ENCODE measurements around the gene PRUNE2.
A peak's percentile ranks its signal among the peaks of the same experiment; 100 is the strongest.

PRUNE2 gene

DNA sequence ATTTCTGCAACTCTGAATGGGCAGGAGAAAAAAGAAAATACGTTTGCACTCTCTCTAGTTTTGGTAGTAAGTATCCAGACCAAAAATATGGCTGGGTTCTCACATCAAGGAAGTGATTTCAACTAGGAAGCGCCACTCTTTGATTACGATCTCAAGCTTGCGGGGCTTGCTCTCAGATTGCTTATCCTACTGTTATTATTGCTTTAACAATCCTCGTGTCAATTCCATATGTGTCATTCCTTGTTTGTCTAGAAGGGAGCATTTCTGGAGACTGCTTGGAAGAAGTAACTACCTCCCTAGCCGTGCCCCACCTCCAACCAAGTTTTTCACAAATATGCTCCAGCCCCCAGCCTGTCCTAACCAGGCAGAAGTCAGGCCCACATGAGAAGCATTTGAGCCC is 3.5 kb downstream of the PRUNE2 start:
- no peak overlapping the region for H3K9ac ChIP-seq (ENCODE audit: low read depth in 1 of 2, low read length in 2 of 2)

DNA sequence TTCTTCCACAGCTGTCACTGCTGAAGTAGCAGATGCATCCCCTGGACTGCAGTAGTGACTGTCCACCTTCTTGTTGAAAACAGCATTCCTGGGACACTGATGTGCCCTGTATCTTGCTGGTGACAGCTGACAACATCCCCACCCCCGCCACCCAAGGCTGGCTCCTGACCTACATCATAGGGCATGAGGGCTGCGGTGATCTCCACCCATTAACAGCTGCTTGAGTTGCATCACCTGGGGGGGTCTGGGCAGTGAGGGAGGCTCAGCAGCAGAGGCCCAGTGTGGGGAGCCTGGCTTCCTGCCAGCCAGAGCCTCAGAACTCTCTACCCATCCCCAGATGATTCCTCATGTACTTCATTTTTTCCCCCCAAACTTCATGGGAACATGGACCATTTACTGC is 4.1 kb downstream of the PRUNE2 start:
- Histone ChIP-seq H3K4me3 (ENCODE audit: low read length in 2 of 2) (no peak overlapping the region), H3K27me3 (ENCODE audit: control insufficient read depth in 2 of 2, insufficient read depth in 2 of 2, low read length in 2 of 2) (peaks cover 8 to 20% of the 10 kb centered on the region in 2 donors), H3K9me3 (ENCODE audit: control insufficient read depth in 2 of 2, low read length in 2 of 2) (no peaks in the 10 kb centered on the region), H3K27ac (ENCODE audit: low read depth in 2 of 2, low read length in 2 of 2) (no peak overlapping the region), H3K36me3 (ENCODE audit: control insufficient read depth in 2 of 2, insufficient read depth in 2 of 2, low read length in 2 of 2) (no peaks in the 10 kb centered on the region), H3K9ac (ENCODE audit: low read depth in 1 of 2, low read length in 2 of 2) (no peak overlapping the region), H3K4me1 (ENCODE audit: control insufficient read depth in 2 of 2, insufficient read depth in 2 of 2, low read length in 2 of 2) (peaks cover 10 to 36% of the 10 kb centered on the region in 2 donors)

More for the DNA sequence above, 3.5 kb downstream of the PRUNE2 start:
- H3K9me3 ChIP-seq (ENCODE audit: control insufficient read depth in 2 of 2, low read length in 2 of 2), result no peaks in the 10 kb centered on the region
- no peaks in the 10 kb centered on the region for H3K36me3 ChIP-seq (ENCODE audit: control insufficient read depth in 2 of 2, insufficient read depth in 2 of 2, low read length in 2 of 2)
- peaks cover 12 to 26% of the 10 kb centered on the region in 2 donors for H3K27me3 ChIP-seq (ENCODE audit: control insufficient read depth in 2 of 2, insufficient read depth in 2 of 2, low read length in 2 of 2)
- H3K4me1 ChIP-seq (ENCODE audit: control insufficient read depth in 2 of 2, insufficient read depth in 2 of 2, low read length in 2 of 2), result peaks cover 10 to 36% of the 10 kb centered on the region in 2 donors
- H3K27ac ChIP-seq (ENCODE audit: low read depth in 2 of 2, low read length in 2 of 2), result peak overlapping the region in 1 of 2 donors; percentile 16
- no peak overlapping the region for H3K4me3 ChIP-seq (ENCODE audit: low read length in 2 of 2)

DNA sequence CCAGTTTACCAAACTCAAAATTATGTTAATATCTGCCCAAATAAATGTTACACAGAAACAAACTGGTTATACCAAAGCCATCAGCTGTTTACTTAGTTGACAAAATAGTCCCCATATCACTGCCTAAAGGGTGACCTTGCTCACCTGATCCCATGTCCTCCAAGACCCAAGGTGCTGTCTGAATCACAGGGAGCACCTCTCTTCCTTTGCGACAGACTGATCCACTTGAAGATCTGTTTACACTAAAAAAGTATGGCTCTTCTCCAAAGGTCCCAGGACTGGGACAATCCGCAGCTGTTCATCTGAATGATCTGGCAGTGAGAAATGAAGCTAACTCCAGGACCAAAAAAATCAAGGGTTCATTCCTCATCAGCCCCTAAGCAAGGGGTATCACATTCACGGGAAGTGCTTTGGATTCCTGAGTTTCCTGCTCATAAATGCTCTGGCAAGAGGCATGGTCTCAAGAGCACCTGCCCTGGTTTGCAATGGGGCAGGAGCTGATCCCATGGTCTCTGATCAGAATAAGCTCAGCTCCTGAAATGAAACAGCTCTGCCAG is 5.0 kb downstream of the PRUNE2 start:
- Histone ChIP-seq H3K4me1 (ENCODE audit: control insufficient read depth in 2 of 2, insufficient read depth in 2 of 2, low read length in 2 of 2) (peaks cover 10 to 35% of the 10 kb centered on the region in 2 donors), H3K4me3 (ENCODE audit: low read length in 2 of 2) (no peak overlapping the region), H3K9me3 (ENCODE audit: control insufficient read depth in 2 of 2, low read length in 2 of 2) (no peaks in the 10 kb centered on the region), H3K27ac (ENCODE audit: low read depth in 2 of 2, low read length in 2 of 2) (no peak overlapping the region), H3K36me3 (ENCODE audit: control insufficient read depth in 2 of 2, insufficient read depth in 2 of 2, low read length in 2 of 2) (no peaks in the 10 kb centered on the region), H3K27me3 (ENCODE audit: control insufficient read depth in 2 of 2, insufficient read depth in 2 of 2, low read length in 2 of 2) (peaks cover 2 to 13% of the 10 kb centered on the region in 2 donors), H3K9ac (ENCODE audit: low read depth in 1 of 2, low read length in 2 of 2) (no peak overlapping the region)

DNA sequence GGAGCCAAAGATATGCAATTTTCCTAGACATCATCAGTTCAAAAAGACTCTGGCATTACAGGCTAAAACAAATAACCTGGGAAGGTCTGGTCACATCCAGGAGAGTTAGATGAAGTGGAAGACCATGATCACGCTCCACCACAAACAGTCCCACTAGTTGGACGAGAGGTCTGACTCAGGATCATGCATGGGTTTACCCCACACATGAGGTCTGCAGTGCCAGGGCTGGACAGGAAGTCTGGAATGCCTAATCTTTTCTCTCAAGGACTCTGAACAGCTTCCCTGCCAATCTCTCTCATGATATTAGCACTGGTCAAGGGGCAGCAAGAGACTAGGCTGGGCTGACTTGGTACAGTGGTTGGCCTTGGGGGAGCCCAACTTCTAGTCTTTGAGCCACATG is 7.1 kb downstream of the PRUNE2 start:
- no peak overlapping the region for H3K4me3 ChIP-seq (ENCODE audit: low read length in 2 of 2)
- no peak overlapping the region for H3K27ac ChIP-seq (ENCODE audit: low read depth in 2 of 2, low read length in 2 of 2)
- peaks cover 0 to 23% of the 10 kb centered on the region in 2 donors for H3K4me1 ChIP-seq (ENCODE audit: control insufficient read depth in 2 of 2, insufficient read depth in 2 of 2, low read length in 2 of 2)

DNA sequence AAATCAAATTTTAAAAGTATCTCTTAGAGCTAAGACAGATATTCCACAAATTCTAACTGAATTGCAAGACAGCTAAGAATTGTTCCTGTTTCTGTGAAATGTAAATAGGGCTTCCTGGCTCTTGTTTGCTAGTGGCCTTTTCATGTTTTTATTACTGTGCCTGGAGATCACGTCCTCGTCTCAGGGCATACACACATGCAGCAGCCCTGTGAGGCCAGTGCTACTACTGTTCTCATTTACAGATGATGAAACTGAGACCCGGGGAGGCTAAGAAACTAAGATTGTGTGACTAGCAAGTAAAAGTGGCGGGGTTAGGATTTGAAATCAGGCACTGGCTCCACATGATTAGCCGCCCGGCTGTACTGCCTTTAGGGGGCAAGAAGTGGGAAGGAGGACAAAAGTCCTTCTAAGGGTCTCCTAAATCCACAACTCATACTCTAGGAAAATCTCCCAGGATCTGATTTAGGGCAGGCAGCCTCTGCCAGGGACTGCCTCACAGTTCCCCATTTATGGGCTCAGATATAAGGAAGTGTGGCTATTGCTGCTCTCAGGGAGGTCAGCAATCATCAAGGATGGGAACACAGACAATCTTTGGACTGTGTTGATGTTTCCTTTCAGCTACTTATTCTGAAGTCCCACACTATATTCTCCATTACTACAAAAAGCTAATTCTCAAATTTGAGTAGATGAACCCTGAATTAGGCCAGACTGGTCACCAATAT is 7.9 kb downstream of the PRUNE2 start:
- no peaks in the 10 kb centered on the region for H3K9me3 ChIP-seq (ENCODE audit: control insufficient read depth in 2 of 2, low read length in 2 of 2)
- peak overlapping the region; percentile 19 to 45 for H3K27ac ChIP-seq (ENCODE audit: low read depth in 2 of 2, low read length in 2 of 2)
- no peak overlapping the region for H3K9ac ChIP-seq (ENCODE audit: low read depth in 1 of 2, low read length in 2 of 2)
- no peak overlapping the region for H3K4me3 ChIP-seq (ENCODE audit: low read length in 2 of 2)
- H3K4me1 ChIP-seq (ENCODE audit: control insufficient read depth in 2 of 2, insufficient read depth in 2 of 2, low read length in 2 of 2), result peaks cover 0 to 23% of the 10 kb centered on the region in 2 donors
- H3K36me3 ChIP-seq (ENCODE audit: control insufficient read depth in 2 of 2, insufficient read depth in 2 of 2, low read length in 2 of 2), result no peaks in the 10 kb centered on the region
- H3K27me3 ChIP-seq (ENCODE audit: control insufficient read depth in 2 of 2, insufficient read depth in 2 of 2, low read length in 2 of 2), result peaks cover 2 to 9% of the 10 kb centered on the region in 2 donors

More for the DNA sequence above, 7.1 kb downstream of the PRUNE2 start:
- Histone ChIP-seq H3K27me3 (ENCODE audit: control insufficient read depth in 2 of 2, insufficient read depth in 2 of 2, low read length in 2 of 2) (peaks cover 2 to 9% of the 10 kb centered on the region in 2 donors), H3K36me3 (ENCODE audit: control insufficient read depth in 2 of 2, insufficient read depth in 2 of 2, low read length in 2 of 2) (no peaks in the 10 kb centered on the region), H3K9me3 (ENCODE audit: control insufficient read depth in 2 of 2, low read length in 2 of 2) (no peaks in the 10 kb centered on the region), H3K9ac (ENCODE audit: low read depth in 1 of 2, low read length in 2 of 2) (no peak overlapping the region)

DNA sequence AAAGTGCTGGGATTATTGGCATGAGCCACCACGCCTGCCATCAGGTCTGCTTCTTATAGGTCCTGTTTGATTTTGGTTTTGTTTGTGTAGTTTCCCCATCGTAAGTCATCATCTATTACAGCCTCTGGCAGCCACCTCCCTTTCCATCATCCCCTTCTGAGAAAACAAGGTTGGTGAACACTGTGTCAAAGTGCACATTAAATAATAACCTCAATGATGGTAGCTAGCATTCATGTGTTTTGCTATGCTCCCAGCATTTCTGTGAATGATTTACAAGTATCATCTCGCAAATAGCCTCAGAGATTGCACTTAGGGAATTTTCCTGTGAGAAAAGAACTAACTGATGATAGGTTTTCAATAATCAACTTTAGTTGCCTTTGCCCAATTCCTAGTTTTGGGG is 9.9 kb downstream of the PRUNE2 start:
- Histone ChIP-seq H3K9ac (ENCODE audit: low read depth in 1 of 2, low read length in 2 of 2) (no peak overlapping the region), H3K27ac (ENCODE audit: low read depth in 2 of 2, low read length in 2 of 2) (no peak overlapping the region), H3K4me1 (ENCODE audit: control insufficient read depth in 2 of 2, insufficient read depth in 2 of 2, low read length in 2 of 2) (peaks cover 0 to 16% of the 10 kb centered on the region in 2 donors), H3K36me3 (ENCODE audit: control insufficient read depth in 2 of 2, insufficient read depth in 2 of 2, low read length in 2 of 2) (no peaks in the 10 kb centered on the region), H3K9me3 (ENCODE audit: control insufficient read depth in 2 of 2, low read length in 2 of 2) (no peaks in the 10 kb centered on the region), H3K27me3 (ENCODE audit: control insufficient read depth in 2 of 2, insufficient read depth in 2 of 2, low read length in 2 of 2) (peaks cover under 1 to 3% of the 10 kb centered on the region in 2 donors), H3K4me3 (ENCODE audit: low read length in 2 of 2) (no peak overlapping the region)

DNA sequence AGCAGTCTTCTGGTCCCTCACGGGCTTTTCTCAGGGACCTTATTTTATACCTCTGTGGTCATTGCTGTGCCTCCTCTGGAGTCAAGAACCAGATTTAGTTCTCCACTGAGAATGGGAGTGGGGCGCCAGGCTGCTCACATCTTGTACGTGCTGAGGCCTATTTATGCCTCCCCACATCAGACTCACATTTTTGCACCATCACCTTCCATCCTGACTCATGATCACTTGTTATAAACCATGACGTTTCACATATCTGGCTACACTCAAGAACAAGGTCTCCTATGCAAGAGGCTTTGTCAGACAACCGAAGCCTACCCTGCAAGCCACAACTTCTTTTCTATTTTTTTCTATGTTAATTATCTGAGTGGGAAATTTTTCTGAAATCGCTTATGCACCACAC is 10.7 kb downstream of the PRUNE2 start:
- Histone ChIP-seq H3K36me3 (ENCODE audit: control insufficient read depth in 2 of 2, insufficient read depth in 2 of 2, low read length in 2 of 2) (no peaks in the 10 kb centered on the region), H3K4me3 (ENCODE audit: low read length in 2 of 2) (no peak overlapping the region), H3K27ac (ENCODE audit: low read depth in 2 of 2, low read length in 2 of 2) (no peak overlapping the region)

DNA sequence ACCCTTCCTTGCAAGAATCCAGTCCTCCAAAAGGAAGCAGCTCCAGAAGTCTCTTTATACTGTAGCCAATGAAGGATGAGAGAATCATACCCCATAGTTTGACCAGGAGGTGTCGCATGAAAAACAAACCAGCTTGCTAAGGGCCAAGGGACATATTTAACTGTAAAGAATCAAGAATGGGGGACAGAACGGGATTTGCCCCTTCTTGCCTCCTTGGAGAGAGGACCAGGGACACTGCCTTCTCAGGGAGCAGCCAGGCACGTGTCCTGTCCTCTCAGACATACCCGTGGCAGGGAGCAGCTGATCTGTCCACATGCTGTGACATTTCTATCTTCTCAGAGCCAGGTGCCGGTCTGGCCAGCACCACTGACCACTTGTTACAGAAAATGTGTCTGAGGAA is 11.7 kb downstream of the PRUNE2 start:
- Histone ChIP-seq H3K27ac (ENCODE audit: low read depth in 2 of 2, low read length in 2 of 2) (no peak overlapping the region), H3K4me1 (ENCODE audit: control insufficient read depth in 2 of 2, insufficient read depth in 2 of 2, low read length in 2 of 2) (peaks cover 0 to 16% of the 10 kb centered on the region in 2 donors), H3K9ac (ENCODE audit: low read depth in 1 of 2, low read length in 2 of 2) (no peak overlapping the region), H3K36me3 (ENCODE audit: control insufficient read depth in 2 of 2, insufficient read depth in 2 of 2, low read length in 2 of 2) (no peaks in the 10 kb centered on the region), H3K27me3 (ENCODE audit: control insufficient read depth in 2 of 2, insufficient read depth in 2 of 2, low read length in 2 of 2) (no peaks in the 10 kb centered on the region), H3K9me3 (ENCODE audit: control insufficient read depth in 2 of 2, low read length in 2 of 2) (no peaks in the 10 kb centered on the region), H3K4me3 (ENCODE audit: low read length in 2 of 2) (no peak overlapping the region)

More for the DNA sequence above, 10.7 kb downstream of the PRUNE2 start:
- H3K27me3 ChIP-seq (ENCODE audit: control insufficient read depth in 2 of 2, insufficient read depth in 2 of 2, low read length in 2 of 2), result no peaks in the 10 kb centered on the region
- H3K9me3 ChIP-seq (ENCODE audit: control insufficient read depth in 2 of 2, low read length in 2 of 2), result no peaks in the 10 kb centered on the region
- H3K9ac ChIP-seq (ENCODE audit: low read depth in 1 of 2, low read length in 2 of 2), result no peak overlapping the region
- H3K4me1 ChIP-seq (ENCODE audit: control insufficient read depth in 2 of 2, insufficient read depth in 2 of 2, low read length in 2 of 2), result peaks cover 0 to 16% of the 10 kb centered on the region in 2 donors

DNA sequence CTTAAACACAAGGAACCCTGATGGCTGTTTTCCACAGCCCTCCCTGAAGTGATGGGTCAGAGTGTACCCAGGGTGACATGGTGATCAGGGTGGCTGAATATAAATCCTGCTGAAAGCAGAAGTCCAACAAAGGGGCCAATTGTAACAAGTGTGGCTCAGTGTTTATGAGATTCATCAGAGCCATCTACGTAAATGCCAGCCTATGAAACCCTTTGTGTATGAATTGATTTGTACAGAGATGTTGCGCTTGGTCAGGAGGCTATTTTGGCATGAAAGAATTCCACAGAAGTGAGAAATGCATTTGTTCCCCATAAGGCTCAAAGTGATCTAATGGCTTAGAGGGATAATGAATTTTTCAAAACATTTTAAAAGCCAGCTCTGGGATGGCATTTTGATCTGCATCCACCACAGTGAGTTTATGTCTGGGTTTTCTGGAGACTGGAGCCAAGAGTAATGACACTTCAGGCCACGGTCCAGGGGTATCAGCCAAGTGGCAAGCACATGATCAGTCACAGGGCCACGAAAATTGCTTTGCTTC is 12.4 kb downstream of the PRUNE2 start:
- H3K4me1 ChIP-seq (ENCODE audit: control insufficient read depth in 2 of 2, insufficient read depth in 2 of 2, low read length in 2 of 2), result peaks cover 0 to 13% of the 10 kb centered on the region in 2 donors
- H3K4me3 ChIP-seq (ENCODE audit: low read length in 2 of 2), result no peak overlapping the region
- H3K9ac ChIP-seq (ENCODE audit: low read depth in 1 of 2, low read length in 2 of 2), result no peak overlapping the region
- no peak overlapping the region for H3K27ac ChIP-seq (ENCODE audit: low read depth in 2 of 2, low read length in 2 of 2)
- H3K36me3 ChIP-seq (ENCODE audit: control insufficient read depth in 2 of 2, insufficient read depth in 2 of 2, low read length in 2 of 2), result no peaks in the 10 kb centered on the region
- H3K27me3 ChIP-seq (ENCODE audit: control insufficient read depth in 2 of 2, insufficient read depth in 2 of 2, low read length in 2 of 2), result no peaks in the 10 kb centered on the region
- no peaks in the 10 kb centered on the region for H3K9me3 ChIP-seq (ENCODE audit: control insufficient read depth in 2 of 2, low read length in 2 of 2)

DNA sequence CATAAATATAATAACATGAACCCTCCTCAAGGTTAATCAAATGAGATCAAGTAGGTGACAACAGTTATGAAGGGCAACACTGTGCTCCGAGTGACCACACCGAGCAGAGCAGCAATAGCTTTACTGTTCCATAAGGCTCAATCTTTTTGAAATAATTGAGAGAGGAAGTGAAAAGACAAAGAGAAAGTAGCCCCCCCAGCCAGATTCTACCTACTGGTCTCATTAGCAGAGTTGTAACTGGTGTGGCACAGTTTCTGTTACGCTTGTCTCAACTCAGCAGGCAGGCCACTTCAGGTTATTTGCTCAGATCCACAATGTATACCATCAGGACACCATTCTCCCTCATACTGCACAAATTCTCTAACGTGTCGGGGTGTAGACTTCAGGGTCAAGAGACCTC is 14.0 kb downstream of the PRUNE2 start:
- Histone ChIP-seq H3K36me3 (ENCODE audit: control insufficient read depth in 2 of 2, insufficient read depth in 2 of 2, low read length in 2 of 2) (no peaks in the 10 kb centered on the region), H3K4me1 (ENCODE audit: control insufficient read depth in 2 of 2, insufficient read depth in 2 of 2, low read length in 2 of 2) (peaks cover 0 to 10% of the 10 kb centered on the region in 2 donors), H3K9me3 (ENCODE audit: control insufficient read depth in 2 of 2, low read length in 2 of 2) (no peaks in the 10 kb centered on the region), H3K9ac (ENCODE audit: low read depth in 1 of 2, low read length in 2 of 2) (no peak overlapping the region), H3K27ac (ENCODE audit: low read depth in 2 of 2, low read length in 2 of 2) (no peak overlapping the region), H3K4me3 (ENCODE audit: low read length in 2 of 2) (no peak overlapping the region), H3K27me3 (ENCODE audit: control insufficient read depth in 2 of 2, insufficient read depth in 2 of 2, low read length in 2 of 2) (no peaks in the 10 kb centered on the region)
